ENCODE data around the gene IGHMBP2.
A peak's percentile ranks its signal among the peaks of the same experiment; 100 is the strongest.
"Not testable (repeated sequence)": the region's sequence is repeated elsewhere in the genome, so short reads cannot be mapped to it uniquely, and the experiment has no call there.

Gene IGHMBP2

GRCh38 chr11:68963779-68964178 is 60.1 kb downstream of the IGHMBP2 start:
- peak; percentile 18 for DNase-seq (ENCODE audit: low spot score)

- DNase-seq (ENCODE audit: low spot score): no peak
Measured at GRCh38 chr11:68965901-68966853, 62.5 kb downstream of the IGHMBP2 start.

- DNase-seq (ENCODE audit: low spot score): no peak
Measured at GRCh38 chr11:68966894-68967780, 63.4 kb downstream of the IGHMBP2 start.

- DNase-seq (ENCODE audit: low spot score): no peak
Measured at GRCh38 chr11:68968306-68969250, 64.9 kb downstream of the IGHMBP2 start.

- no peak for DNase-seq (ENCODE audit: low spot score)
Measured at GRCh38 chr11:68969386-68969785, 65.7 kb downstream of the IGHMBP2 start.

- peak; percentile 1 for DNase-seq (ENCODE audit: low spot score)
Measured at GRCh38 chr11:68970921-68971636, 67.4 kb downstream of the IGHMBP2 start.

- DNase-seq (ENCODE audit: low spot score): peak; percentile 0
Measured at GRCh38 chr11:68973219-68973618, 69.5 kb downstream of the IGHMBP2 start.

- DNase-seq (ENCODE audit: low spot score): not testable (repeated sequence)
Measured at GRCh38 chr11:68973706-68974105, 70.0 kb downstream of the IGHMBP2 start.

GRCh38 chr11:68974421-68975194 is 70.9 kb downstream of the IGHMBP2 start:
- DNase-seq (ENCODE audit: low spot score): peak; percentile 57

GRCh38 chr11:68976095-68976494 is 72.4 kb downstream of the IGHMBP2 start:
- DNase-seq (ENCODE audit: low spot score): peak; percentile 5

- DNase-seq (ENCODE audit: low spot score): peak; percentile 14
Measured at GRCh38 chr11:68976563-68976962, 72.9 kb downstream of the IGHMBP2 start.

- no peak for DNase-seq (ENCODE audit: low spot score)
Measured at GRCh38 chr11:68977781-68978625, 74.3 kb downstream of the IGHMBP2 start.

GRCh38 chr11:68978626-68978930 is 74.9 kb downstream of the IGHMBP2 start:
- DNase-seq (ENCODE audit: low spot score): no peak

- DNase-seq (ENCODE audit: low spot score): no peak
Measured at GRCh38 chr11:68978931-68979594, 75.4 kb downstream of the IGHMBP2 start.

- no peak for DNase-seq (ENCODE audit: low spot score)
Measured at GRCh38 chr11:68979931-68980775, 76.5 kb downstream of the IGHMBP2 start.

- no peak for DNase-seq (ENCODE audit: low spot score)
Measured at GRCh38 chr11:68980776-68981065, 77.0 kb downstream of the IGHMBP2 start, which contains the start of gene MRGPRD. MRGPRD (minus strand) TSS chr11:68980986; CDS start chr11:68980986, 0 bp downstream.

- DNase-seq (ENCODE audit: low spot score): no peak
Measured at GRCh38 chr11:68982134-68982533, 78.4 kb downstream of the IGHMBP2 start.

GRCh38 chr11:68983801-68984200 is 80.1 kb downstream of the IGHMBP2 start:
- no peak for DNase-seq (ENCODE audit: low spot score)

Measured in AG08396 (cell line).